PC-3 (cell line): ENCODE measurements around the gene TPSG1. TPM values are rescaled to one million over a fixed set of nuclear protein-coding genes. Genes with fewer than 3 reads are reported as not detected.
"Not testable (repeated sequence)": the region's sequence is repeated elsewhere in the genome, so short reads cannot be mapped to it uniquely, and the experiment has no call there.

ENCODE experiments used
- ATAC-seq: fragments of 200-7000 bp; cut with Tn5 transposase; 2 replicates; pipeline ENCODE4 v1.9.1; 2020; ENCODE audit warnings: mild to moderate bottlenecking, moderate library complexity
- BruUV-seq: library from RNA; stranded (reverse); fragments of 400-500 nt; replicated peaks from 2 replicates; lab custom pipeline; 2021; lab: Mats Ljungman, UMichigan
- CTCF ChIA-PET: fragments of 300-600 bp; sonication (Branson Sonifier 250); formaldehyde crosslinking; loops from one replicate; lab custom pipeline; 2022; ENCODE audit warnings: antibody characterized with exemption; lab: Charles Lee
- POLR2A ChIA-PET: fragments of 300-600 bp; sonication (Branson Sonifier 250); formaldehyde crosslinking; loops from one replicate; lab custom pipeline; 2022; ENCODE audit warnings: antibody characterized with exemption; ENCODE audit not compliant: unreplicated experiment; lab: Charles Lee
- DNase-seq: peaks from one replicate; pipeline ENCODE4 v3.0.0-alpha.2; 2015
- H2AFZ ChIP-seq: fragments of 300-600 bp; sonication (generic); 2 replicates; pipeline ENCODE4 v1.6.0; 2016; ENCODE audit warnings: antibody characterized with exemption, low read length
- H3F3A ChIP-seq: fragments of 300-600 bp; sonication (generic); one replicate; pipeline ENCODE4 v1.6.0; 2017; ENCODE audit warnings: antibody characterized with exemption, low read length, control low read depth, mild to moderate bottlenecking; ENCODE audit not compliant: unreplicated experiment
- H3K27ac ChIP-seq: fragments of 300-600 bp; sonication (generic); 2 replicates; pipeline ENCODE4 v1.5.1; 2016; ENCODE audit warnings: mild to moderate bottlenecking, low read length
- H3K27me3 ChIP-seq: fragments of 300-600 bp; sonication (generic); 2 replicates; pipeline ENCODE4 v1.6.1; 2016; ENCODE audit warnings: low read length, mixed read lengths
- H3K36me3 ChIP-seq: fragments of 300-600 bp; sonication (generic); 2 replicates; pipeline ENCODE4 v1.6.1; 2016; ENCODE audit warnings: low read depth, mixed run types, low read length, mixed read lengths
- H3K4me1 ChIP-seq: fragments of 300-600 bp; sonication (generic); 2 replicates; pipeline ENCODE4 v1.5.1; 2016; ENCODE audit warnings: low read length; ENCODE audit not compliant: insufficient read depth
- H3K4me2 ChIP-seq: fragments of 300-600 bp; sonication (generic); 2 replicates; pipeline ENCODE4 v1.6.0; 2016; ENCODE audit warnings: low read length
- H3K4me3 ChIP-seq: fragments of 300-600 bp; sonication (generic); 2 replicates; pipeline ENCODE4 v1.5.1; 2016; ENCODE audit warnings: mild to moderate bottlenecking, low read length, mixed read lengths
- H3K79me2 ChIP-seq: fragments of 300-600 bp; sonication (generic); 2 replicates; pipeline ENCODE4 v1.6.1; 2017; ENCODE audit warnings: low read length, mixed read lengths
- H3K9ac ChIP-seq: fragments of 300-600 bp; sonication (generic); 2 replicates; pipeline ENCODE4 v1.6.0; 2016; ENCODE audit warnings: mild to moderate bottlenecking, low read length
- H3K9me2 ChIP-seq: fragments of 300-600 bp; sonication (generic); replicated peaks from 2 replicates; pipeline ENCODE4 v1.6.1; 2016; ENCODE audit warnings: mixed run types, low read length, mixed read lengths
- H3K9me3 ChIP-seq: fragments of 300-600 bp; sonication (generic); 2 replicates; pipeline ENCODE4 v1.6.1; 2016; ENCODE audit warnings: low read length, mixed read lengths
- H4K20me1 ChIP-seq: fragments of 300-600 bp; sonication (generic); 2 replicates; pipeline ENCODE4 v1.6.1; 2016; ENCODE audit warnings: low read length, mixed read lengths
- CTCF ChIP-seq: fragments of 300-600 bp; sonication (generic); conservative IDR thresholded peaks from 2 replicates; pipeline ENCODE4 v1.5.1; 2017; ENCODE audit warnings: antibody characterized with exemption, low read depth, mild to moderate bottlenecking, low read length
- EZH2 ChIP-seq: fragments of 300-600 bp; sonication (generic); IDR thresholded peaks from one replicate; pipeline ENCODE4 v1.6.1; 2017; ENCODE audit warnings: antibody characterized with exemption, mild to moderate bottlenecking, low read length; ENCODE audit not compliant: unreplicated experiment
- EZH2phosphoT487 ChIP-seq: fragments of 300-600 bp; sonication (generic); IDR thresholded peaks from 2 replicates; pipeline ENCODE4 v1.6.1; 2018; ENCODE audit warnings: mild to moderate bottlenecking, antibody characterized with exemption, low read length, borderline replicate concordance
- intact Hi-C: fragments of 100-400 bp; cut with micrococcal nuclease; formaldehyde crosslinking; loops from 2 replicates; pipeline ENCODE4 v1.9.0; 2023
- total RNA-seq: library from RNA; depleted of rRNA; stranded (reverse); fragments of >200 nt; gene quantifications from 2 replicates; pipeline ENCODE4 v1.2.3, GENCODE V29; 2014

The TPSG1 gene
- total RNA-seq, 1 experiment from 2014 or later, result not detected

- intact Hi-C loops, result no loop called here
- DNase-seq, result no peak
- H3K4me2 ChIP-seq, result no peak overlapping the region
- no peak for ATAC-seq
- no peak overlapping the region for H3K9ac ChIP-seq
- no peaks in the 10 kb centered on the region for H3K36me3 ChIP-seq
- no TSS peak for BruUV-seq
- no peaks in the 10 kb centered on the region for H3K79me2 ChIP-seq
- no peak overlapping the region for H3K4me3 ChIP-seq
- no peaks in the 10 kb centered on the region for H3K9me2 ChIP-seq
- no peak overlapping the region for H2AFZ ChIP-seq
- no peaks in the 10 kb centered on the region for H3F3A ChIP-seq
- ChIA-PET POLR2A (no interaction called here), CTCF (no interaction called here)
- H4K20me1 ChIP-seq, result no peaks in the 10 kb centered on the region
- H3K27ac ChIP-seq, result no peak overlapping the region
- H3K9me3 ChIP-seq, result no peaks in the 10 kb centered on the region
- no peaks in the 10 kb centered on the region for H3K4me1 ChIP-seq
- no peaks in the 10 kb centered on the region for H3K27me3 ChIP-seq
- TF ChIP-seq CTCF (no peak), EZH2phosphoT487 (no peak), EZH2 (no peak)
Observed at GRCh38 chr16:1272453-1273198, 47.6 kb upstream of the TPSG1 start.

DNA sequence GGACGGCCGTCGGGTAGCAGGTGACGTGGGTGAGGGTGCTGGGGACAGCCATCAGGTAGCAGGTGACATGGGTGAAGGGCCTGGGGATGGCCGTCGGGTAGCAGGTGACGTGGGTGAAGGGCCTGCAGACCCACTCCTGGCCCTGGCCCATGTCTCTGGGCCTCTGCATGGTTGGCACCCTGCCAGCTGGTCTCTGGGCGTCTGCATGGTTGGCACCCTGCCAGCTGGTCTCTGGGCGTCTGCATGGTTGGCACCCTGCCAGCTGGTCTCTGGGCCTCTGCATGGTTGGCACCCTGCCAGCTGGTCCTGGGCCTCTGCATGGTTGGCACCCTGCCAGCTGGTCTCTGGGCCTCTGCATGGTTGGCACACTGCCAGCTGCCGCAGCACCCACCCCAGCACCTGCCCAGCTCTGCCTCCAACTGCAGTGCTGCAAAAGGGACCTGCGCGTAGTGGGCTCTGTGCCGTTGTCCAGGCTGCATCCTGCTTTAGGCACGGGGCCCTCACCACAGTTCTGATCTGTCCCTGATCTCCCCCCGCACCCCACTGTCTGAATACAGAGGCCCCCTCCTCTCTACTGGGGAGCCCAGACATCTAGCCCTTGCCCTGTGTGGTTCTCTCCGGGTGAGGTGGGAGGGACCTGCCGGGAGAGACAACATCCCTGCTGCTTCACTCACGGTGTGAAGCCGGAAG lies 46.8 kb upstream of the TPSG1 start:
- H3K4me1 ChIP-seq, DNase-seq, H3K36me3 ChIP-seq, H3F3A ChIP-seq, H4K20me1 ChIP-seq, H3K9ac ChIP-seq, H3K9me3 ChIP-seq, H3K4me2 ChIP-seq, ATAC-seq, H3K27me3 ChIP-seq, H2AFZ ChIP-seq, POLR2A ChIA-PET, H3K9me2 ChIP-seq, BruUV-seq, H3K4me3 ChIP-seq, H3K79me2 ChIP-seq, CTCF ChIA-PET, intact Hi-C loops, H3K27ac ChIP-seq: not testable (repeated sequence)

DNA sequence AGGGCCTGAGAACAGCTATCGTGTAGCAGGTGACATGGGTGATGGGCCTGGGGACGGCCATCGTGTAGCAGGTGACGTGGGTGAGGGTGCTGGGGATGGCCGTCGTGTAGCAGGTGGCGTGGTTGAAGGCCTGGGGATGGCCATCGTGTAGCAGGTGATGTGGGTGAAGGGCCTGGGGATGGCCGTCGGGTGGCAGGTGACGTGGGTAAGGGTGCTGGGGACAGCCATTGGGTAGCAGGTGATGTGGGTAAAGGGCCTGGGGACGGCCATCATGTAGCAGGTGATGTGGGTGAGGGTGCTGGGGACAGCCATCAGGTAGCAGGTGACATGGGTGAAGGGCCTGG lies 46.3 kb upstream of the TPSG1 start:
- Histone ChIP-seq H3K27me3 (no peaks in the 10 kb centered on the region), H3K27ac (no peak overlapping the region), H2AFZ (no peak overlapping the region), H3K9ac (no peak overlapping the region), H4K20me1 (no peaks in the 10 kb centered on the region), H3K4me1 (no peaks in the 10 kb centered on the region), H3K9me3 (no peaks in the 10 kb centered on the region), H3K79me2 (no peaks in the 10 kb centered on the region), H3K9me2 (no peaks in the 10 kb centered on the region), H3K4me3 (no peak overlapping the region), H3K4me2 (no peak overlapping the region), H3F3A (no peaks in the 10 kb centered on the region), H3K36me3 (no peaks in the 10 kb centered on the region)
- POLR2A ChIA-PET, result no interaction called here
- no peak for TF ChIP-seq EZH2
- no peak for TF ChIP-seq EZH2phosphoT487
- no peak for TF ChIP-seq CTCF
- intact Hi-C loops, result no loop called here
- ATAC-seq (no peak), DNase-seq (no peak)
- CTCF ChIA-PET, result no interaction called here
- no TSS peak for BruUV-seq

DNA sequence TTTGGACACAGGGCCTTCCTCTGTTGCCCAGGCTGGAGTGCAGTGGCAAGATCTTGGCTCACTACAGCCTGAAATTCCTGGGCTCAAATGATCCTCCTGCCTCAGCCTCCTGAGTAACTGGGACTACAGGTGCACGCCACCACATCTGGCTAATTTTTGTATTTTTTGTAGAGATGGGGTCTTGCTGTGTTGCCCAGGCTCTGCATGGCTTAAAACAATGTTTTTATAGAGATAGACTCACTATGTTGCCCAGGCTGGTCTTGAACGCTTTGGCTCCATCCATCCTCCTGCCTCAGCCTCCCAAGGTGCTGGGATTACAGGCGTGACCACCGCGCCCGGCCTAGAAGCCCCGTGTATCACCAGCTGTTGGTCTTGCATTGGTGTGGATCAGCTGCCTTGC lies 44.4 kb upstream of the TPSG1 start:
- H3K9me3 ChIP-seq, intact Hi-C loops, CTCF ChIA-PET: not testable (repeated sequence)

More for the DNA sequence above, 44.4 kb upstream of the TPSG1 start:
- DNase-seq, H4K20me1 ChIP-seq, H3K27ac ChIP-seq, H3F3A ChIP-seq, H3K36me3 ChIP-seq, H3K9ac ChIP-seq, H3K4me2 ChIP-seq, H3K79me2 ChIP-seq, POLR2A ChIA-PET, H3K9me2 ChIP-seq, ATAC-seq, H3K4me1 ChIP-seq, H2AFZ ChIP-seq, H3K27me3 ChIP-seq, H3K4me3 ChIP-seq, BruUV-seq: not testable (repeated sequence)
